GM12801 (cell line): ENCODE data around the gene MMP17.

Experiments used
- TF ChIP-seq, protein P1 (sequence below): IDR thresholded peaks from one replicate; pipeline ENCODE4 v1.5.1; 2011; ENCODE audit warnings: control low read depth; ENCODE audit not compliant: insufficient read length; ENCODE audit errors: extremely low read depth

MMP17 gene

DNA sequence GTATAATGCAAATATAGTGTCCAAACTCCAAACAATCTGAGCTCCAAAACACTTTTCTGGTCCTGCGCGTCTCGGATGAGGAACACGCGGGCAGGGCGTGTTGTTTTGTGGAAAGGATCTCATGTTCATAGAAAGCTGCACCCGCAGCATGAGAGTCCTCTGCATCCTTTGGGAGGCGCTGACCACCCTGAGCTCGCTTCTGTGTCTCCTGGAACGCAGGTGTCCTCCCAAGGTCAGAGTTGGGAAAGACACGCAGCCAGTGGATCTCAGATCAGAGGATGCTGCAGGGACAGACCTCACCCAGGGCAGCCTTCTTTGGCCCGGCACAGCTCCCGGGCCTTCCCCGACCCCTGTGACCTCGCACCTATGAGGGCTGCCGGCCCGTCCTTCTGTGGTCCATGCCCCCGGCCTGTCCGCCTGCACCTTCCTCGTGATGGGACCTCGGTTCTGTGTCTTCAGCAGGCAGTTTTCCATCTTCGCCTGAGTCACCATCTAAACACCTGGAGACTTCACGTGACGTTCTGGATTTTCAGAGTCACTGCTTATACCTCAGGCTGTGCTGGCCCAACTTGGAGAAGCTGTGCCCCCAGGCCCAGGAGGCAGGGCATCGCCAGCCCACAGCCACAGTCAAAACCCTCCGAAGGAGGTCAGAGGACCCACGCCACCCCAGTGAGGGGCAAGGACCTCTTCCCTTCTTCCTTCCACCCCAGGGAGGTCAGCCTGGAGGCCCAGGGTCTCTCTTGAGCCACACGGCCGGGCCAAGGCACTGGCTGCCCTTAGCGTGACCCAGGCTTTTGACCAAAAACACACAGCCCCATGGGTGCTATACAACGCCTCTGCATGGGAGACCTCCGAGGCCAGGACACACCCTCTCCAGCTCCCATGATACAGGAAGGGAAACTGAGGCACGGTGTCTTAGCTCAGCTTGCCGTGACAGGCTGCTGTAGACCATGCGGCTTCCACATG, 25.9 kb downstream of the MMP17 start:
- TF ChIP-seq, protein P1, sequence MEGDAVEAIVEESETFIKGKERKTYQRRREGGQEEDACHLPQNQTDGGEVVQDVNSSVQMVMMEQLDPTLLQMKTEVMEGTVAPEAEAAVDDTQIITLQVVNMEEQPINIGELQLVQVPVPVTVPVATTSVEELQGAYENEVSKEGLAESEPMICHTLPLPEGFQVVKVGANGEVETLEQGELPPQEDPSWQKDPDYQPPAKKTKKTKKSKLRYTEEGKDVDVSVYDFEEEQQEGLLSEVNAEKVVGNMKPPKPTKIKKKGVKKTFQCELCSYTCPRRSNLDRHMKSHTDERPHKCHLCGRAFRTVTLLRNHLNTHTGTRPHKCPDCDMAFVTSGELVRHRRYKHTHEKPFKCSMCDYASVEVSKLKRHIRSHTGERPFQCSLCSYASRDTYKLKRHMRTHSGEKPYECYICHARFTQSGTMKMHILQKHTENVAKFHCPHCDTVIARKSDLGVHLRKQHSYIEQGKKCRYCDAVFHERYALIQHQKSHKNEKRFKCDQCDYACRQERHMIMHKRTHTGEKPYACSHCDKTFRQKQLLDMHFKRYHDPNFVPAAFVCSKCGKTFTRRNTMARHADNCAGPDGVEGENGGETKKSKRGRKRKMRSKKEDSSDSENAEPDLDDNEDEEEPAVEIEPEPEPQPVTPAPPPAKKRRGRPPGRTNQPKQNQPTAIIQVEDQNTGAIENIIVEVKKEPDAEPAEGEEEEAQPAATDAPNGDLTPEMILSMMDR = no peak

DNA sequence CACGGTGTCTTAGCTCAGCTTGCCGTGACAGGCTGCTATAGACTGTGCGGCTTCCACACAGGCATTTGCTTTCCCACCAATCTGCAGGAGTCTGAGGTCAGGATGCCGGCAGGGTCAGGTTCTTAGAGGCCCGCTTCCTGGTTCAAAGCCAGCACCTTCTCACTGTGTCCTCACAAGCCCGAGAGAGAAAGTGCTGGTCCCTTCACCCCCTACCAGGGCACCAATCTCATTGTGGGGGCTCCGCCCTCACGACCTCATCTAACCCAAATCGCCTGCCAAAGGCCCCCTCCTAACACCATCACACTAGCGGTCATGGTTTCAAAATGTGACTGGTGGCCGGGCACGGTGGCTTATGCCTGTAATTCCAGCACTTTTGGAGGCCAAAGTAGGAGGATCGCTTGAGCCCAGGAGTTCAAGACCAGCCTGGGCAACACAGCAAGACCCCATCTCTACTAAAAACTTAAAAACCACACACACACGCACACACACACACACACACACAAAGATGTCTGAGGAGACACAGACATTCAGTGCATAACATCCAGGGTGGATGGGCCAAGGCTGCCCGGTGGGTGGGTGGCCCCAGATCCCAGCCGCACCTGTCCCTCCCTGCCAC, 26.8 kb downstream of the MMP17 start:
- TF ChIP-seq, protein P1 = no peak

DNA sequence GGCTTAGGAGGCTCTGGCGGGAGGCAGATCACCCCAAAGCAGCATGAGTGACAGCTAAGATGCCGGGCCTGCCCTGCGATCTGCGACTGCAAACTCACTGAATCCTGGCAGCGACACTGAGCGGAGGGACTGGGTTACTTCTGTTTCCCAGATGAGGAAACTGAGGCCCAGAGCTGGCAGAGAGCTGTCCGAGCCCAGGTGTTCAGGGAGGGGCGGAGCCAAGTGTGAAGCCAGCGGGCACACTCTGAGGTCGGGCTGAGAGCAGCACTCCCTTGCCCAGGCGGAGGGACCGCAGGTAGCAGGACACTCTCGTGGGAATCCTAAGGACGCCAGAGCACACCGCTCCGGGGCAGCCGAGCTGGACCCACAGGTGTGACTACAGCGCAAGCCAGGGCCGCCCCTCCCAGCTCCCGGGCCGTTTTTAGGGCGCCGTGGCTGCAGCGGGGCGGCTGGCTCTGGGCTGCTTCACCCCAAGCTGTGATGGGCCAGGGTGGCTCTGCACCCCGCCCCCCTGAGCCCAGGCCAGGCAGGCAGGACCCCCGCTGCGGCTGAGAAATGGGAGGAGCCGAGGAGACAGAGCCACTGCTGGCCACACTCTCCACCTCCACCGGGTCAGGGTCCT, 27.4 kb downstream of the MMP17 start:
- TF ChIP-seq, protein P1 = no peak

DNA sequence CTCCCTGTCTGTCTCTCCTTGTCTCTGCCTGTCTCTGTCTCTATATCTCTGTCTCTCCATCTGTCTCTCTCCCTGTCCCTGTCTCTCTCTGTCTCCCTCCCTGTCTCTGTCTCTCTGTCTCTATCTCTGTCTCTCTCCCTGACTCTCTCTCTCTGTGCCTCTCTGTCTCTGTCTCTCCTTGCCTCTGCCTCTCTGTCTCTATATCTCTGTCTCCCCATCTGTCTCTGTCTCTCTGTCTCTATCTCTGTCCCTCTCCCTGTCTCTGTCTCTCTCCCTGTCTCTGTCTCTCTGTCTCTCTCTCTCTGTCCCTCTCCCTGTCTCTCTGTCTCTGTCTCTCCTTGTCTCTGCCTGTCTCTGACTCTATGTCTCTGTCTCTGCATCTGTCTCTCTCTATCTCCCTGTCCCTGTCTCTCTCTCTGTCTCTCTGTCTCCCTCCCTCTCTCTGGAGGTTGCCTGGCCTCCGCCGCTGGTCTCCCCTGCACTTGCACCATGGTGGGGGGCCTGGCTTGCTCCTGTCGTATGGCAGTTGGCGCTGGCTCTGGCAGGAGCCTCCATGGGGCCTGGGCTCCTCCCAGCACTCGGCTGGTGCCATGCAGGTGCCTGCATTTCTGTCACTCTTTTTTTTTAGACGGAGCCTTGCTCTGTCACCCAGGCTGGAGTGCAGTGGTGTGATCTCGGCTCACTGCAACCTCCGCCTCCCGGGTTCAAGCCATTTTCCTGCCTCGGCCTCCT, 28.3 kb downstream of the MMP17 start:
- TF ChIP-seq, protein P1 = no peak

DNA sequence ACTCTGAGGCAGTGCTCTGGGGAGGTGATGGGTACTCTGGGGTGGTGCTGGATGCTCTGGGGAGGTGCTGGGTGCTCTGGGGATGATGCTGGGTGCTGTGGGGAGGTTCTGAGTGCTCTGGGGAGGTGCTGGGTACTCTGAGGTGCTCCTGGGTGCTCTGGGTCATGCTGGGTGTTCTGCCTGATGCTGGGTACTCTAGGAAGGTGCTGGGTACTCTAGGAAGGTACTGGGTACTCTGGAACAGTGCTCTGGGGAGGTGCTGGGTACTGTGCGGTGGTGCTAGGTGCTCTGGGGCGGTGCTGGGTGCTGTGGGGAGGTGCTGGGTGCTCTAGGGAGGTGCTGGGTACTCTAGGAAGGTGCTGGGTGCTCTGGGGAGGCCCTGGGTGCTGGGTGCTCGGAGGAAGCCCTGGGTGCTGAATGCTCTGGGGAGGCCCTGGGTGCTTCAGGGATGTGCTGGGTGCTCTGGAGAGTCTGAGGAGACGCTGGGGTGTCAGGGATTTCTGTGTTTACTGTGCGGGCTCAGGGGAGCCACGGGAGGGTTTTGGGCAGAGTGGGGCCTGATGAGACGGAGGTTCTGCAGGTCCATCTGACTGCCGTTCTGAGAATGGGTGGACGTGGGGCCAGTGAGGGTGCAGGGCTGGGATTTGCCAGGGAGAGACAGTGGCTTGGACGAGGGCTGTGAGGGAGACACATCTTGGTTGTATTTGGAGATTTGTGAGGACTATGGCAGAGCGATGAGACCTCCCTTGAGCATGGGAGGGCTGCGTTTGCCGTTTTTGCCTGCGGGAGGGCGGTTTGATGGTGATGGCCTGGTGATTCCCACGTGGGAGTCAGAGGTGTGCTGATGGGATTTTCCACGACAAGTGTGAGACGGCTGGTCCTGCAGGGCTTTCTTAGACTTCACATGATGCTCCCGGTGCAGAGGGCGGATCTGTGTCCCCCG, 30.0 kb downstream of the MMP17 start:
- TF ChIP-seq, protein P1 = no peak

DNA sequence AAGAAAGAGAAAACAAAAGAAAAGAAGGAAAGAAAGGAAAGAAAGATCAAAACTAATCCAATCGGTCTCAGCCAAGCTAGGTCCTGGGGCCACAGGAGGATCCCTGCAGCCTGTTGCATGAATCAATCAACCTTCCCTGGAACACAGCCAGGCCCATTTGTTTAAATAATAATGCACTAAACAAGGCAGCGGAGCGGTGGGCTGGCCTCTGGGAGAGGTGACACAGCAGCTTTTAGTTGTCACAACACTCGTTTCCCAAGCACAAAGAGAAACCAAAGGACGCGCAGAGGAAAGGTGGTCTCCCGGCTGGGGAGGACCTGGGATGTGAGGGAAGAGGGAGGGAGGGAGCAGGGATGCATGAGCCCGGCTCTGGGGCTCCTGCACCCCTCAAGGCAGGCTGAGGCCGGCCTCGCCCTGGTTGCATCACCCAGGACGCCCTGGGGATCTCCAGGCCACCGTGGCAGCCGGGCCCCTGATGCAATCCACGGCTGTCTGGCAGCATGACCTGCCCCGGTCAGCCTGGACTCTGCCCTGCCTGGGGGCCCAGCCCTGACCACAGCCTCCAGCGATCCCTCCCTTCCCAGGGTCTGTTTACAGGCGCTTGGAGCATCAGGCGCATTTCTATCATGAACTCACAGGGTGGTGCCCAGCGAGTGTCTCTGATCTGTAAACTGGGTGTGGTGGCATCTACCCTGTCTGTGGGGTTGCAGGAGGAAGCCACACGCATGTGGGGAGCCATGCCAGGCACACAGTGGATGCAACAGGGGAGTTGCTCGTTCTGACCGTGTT, 32.5 kb downstream of the MMP17 start:
- TF ChIP-seq, protein P1 = no peak
